Loucy (cell line): ENCODE results near the gene DUS4L.
A peak's percentile ranks its signal among the peaks of the same experiment; 100 is the strongest.

Experiments
- H2AFZ ChIP-seq: fragments of 200-600 bp; sonication (generic); 2 replicates; pipeline ENCODE4 v1.6.0; 2016; ENCODE audit warnings: antibody characterized with exemption, mild to moderate bottlenecking, low read length, moderate library complexity
- H3F3A ChIP-seq: fragments of 200-600 bp; 2 replicates; pipeline ENCODE4 v1.6.0; 2016; ENCODE audit warnings: antibody characterized with exemption, low read depth, mild to moderate bottlenecking
- H3K27me3 ChIP-seq: fragments of 200-600 bp; sonication (generic); 2 replicates; pipeline ENCODE4 v1.6.1; 2014; ENCODE audit warnings: low read length, mild to moderate bottlenecking; ENCODE audit not compliant: insufficient read depth, poor library complexity, severe bottlenecking
- H3K36me3 ChIP-seq: fragments of 200-600 bp; sonication (generic); 2 replicates; pipeline ENCODE4 v1.6.1; 2016; ENCODE audit warnings: low read length; ENCODE audit not compliant: insufficient read depth
- H3K4me1 ChIP-seq: fragments of 200-600 bp; sonication (generic); 2 replicates; pipeline ENCODE4 v1.5.1; 2014; ENCODE audit warnings: low read length, mild to moderate bottlenecking; ENCODE audit not compliant: insufficient read depth, poor library complexity, severe bottlenecking
- H3K4me2 ChIP-seq: fragments of 200-600 bp; sonication (generic); 2 replicates; pipeline ENCODE4 v1.6.0; 2014; ENCODE audit warnings: antibody characterized with exemption, low read length, low read depth, mild to moderate bottlenecking; ENCODE audit not compliant: poor library complexity, severe bottlenecking
- H3K4me3 ChIP-seq: fragments of 200-600 bp; sonication (generic); 2 replicates; pipeline ENCODE4 v1.5.1; 2014; ENCODE audit warnings: low read length, mild to moderate bottlenecking, mixed read lengths; ENCODE audit not compliant: poor library complexity, severe bottlenecking
- H3K79me2 ChIP-seq: fragments of 200-600 bp; sonication (generic); 2 replicates; pipeline ENCODE4 v1.6.1; 2014; ENCODE audit warnings: low read length; ENCODE audit not compliant: insufficient read depth
- H3K9ac ChIP-seq: fragments of 200-600 bp; sonication (generic); 2 replicates; pipeline ENCODE4 v1.6.0; 2014; ENCODE audit warnings: mild to moderate bottlenecking, low read depth, low read length, moderate library complexity; ENCODE audit not compliant: poor library complexity, severe bottlenecking
- H3K9me2 ChIP-seq: fragments of 200-600 bp; sonication (generic); replicated peaks from 2 replicates; pipeline ENCODE4 v1.6.1; 2016; ENCODE audit warnings: low read depth, low read length, mixed read lengths
- H3K9me3 ChIP-seq: fragments of 200-600 bp; sonication (generic); 2 replicates; pipeline ENCODE4 v1.6.1; 2014; ENCODE audit warnings: mild to moderate bottlenecking, antibody characterized with exemption, low read length, low read depth; ENCODE audit not compliant: insufficient read depth
- H4K20me1 ChIP-seq: fragments of 200-600 bp; sonication (generic); 2 replicates; pipeline ENCODE4 v1.6.0; 2014; ENCODE audit warnings: antibody characterized with exemption, low read length, mild to moderate bottlenecking; ENCODE audit not compliant: insufficient read depth, poor library complexity, severe bottlenecking
- EZH2phosphoT487 ChIP-seq: fragments of 200-600 bp; IDR thresholded peaks from 2 replicates; pipeline ENCODE4 v1.6.1; 2018; ENCODE audit warnings: antibody characterized with exemption, mild to moderate bottlenecking, moderate library complexity, borderline replicate concordance
- TF ChIP-seq, protein P1 (sequence below): fragments of 200-600 bp; sonication (generic); conservative IDR thresholded peaks from 2 replicates; pipeline ENCODE4 v1.5.1; 2014; ENCODE audit warnings: mild to moderate bottlenecking, antibody characterized with exemption, low read length

DUS4L gene

DNA sequence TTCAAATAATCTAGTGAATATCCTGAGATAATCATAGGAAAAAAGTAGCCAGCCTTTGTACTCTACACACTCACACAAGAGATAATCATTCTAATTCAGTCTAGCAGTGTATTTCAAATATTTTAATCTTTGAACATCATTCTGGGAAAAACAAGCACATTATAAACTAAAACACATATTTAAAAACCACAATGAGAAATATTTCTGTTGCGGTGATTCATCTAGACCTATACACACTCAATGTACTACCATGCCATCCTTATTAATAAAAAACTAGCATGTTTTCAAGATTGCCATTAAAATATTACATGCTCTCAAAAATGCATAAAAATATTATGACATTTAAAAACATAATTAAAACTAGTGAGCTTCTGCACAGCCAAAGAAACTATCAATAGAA, 11.8 kb upstream of the DUS4L start:
- Histone ChIP-seq H3K79me2 (peaks cover 39% of the 10 kb centered on the region), H3K4me3 (no peak overlapping the region), H3K9me3 (no peaks in the 10 kb centered on the region), H3K9me2 (no peaks in the 10 kb centered on the region), H3K27me3 (no peaks in the 10 kb centered on the region), H3F3A (no peaks in the 10 kb centered on the region), H3K9ac (no peak overlapping the region), H4K20me1 (no peaks in the 10 kb centered on the region), H3K4me2 (peak overlapping the region; percentile 32), H2AFZ (no peak overlapping the region), H3K4me1 (peaks cover 7% of the 10 kb centered on the region), H3K36me3 (peaks cover 46% of the 10 kb centered on the region; the same call in 1 of the 2 replicates)
- no peak for TF ChIP-seq EZH2phosphoT487
- TF ChIP-seq, protein P1, sequence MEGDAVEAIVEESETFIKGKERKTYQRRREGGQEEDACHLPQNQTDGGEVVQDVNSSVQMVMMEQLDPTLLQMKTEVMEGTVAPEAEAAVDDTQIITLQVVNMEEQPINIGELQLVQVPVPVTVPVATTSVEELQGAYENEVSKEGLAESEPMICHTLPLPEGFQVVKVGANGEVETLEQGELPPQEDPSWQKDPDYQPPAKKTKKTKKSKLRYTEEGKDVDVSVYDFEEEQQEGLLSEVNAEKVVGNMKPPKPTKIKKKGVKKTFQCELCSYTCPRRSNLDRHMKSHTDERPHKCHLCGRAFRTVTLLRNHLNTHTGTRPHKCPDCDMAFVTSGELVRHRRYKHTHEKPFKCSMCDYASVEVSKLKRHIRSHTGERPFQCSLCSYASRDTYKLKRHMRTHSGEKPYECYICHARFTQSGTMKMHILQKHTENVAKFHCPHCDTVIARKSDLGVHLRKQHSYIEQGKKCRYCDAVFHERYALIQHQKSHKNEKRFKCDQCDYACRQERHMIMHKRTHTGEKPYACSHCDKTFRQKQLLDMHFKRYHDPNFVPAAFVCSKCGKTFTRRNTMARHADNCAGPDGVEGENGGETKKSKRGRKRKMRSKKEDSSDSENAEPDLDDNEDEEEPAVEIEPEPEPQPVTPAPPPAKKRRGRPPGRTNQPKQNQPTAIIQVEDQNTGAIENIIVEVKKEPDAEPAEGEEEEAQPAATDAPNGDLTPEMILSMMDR: no peak

DNA sequence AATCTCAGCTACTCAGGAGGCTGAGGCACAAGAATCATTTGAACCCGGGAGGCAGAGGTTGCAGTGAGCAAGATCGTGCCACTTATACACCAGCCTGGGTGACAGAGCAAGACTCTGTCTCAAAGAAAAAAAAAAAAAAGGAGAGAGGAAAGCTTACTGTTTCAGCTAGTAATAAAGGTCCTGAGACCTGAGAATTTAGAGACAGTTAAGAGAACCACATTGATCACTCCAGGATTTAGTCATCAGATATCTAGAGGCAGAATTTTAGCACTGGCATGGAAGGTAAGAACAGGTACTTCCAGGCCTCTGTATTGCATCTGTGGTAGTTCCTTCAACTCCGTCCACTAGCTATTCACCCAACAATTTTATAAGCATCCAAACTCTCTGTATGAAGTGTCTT, 7.9 kb upstream of the DUS4L start:
- H3K9ac ChIP-seq: no peak overlapping the region

DNA sequence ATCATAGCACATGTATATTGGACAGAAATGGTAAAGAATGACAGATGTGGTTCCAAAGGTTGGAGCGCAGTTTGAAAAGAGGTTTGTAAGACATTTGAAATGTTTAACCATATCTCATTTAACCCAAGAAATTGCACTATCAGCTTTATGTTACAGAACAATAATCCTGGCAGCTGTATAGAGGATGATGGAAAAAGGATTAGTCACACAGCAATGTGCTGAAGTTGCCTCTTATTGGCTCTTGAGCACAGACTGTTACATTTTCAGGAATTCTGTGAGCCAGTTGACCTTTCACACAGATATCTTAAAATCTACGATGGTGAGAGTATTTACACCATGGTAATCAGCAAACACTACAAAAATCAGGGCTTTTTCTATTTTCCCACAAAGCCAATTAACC, 3.9 kb upstream of the DUS4L start:
- H3K4me1 ChIP-seq: peaks cover 47% of the 10 kb centered on the region
- peak overlapping the region; percentile 71 for H3K4me3 ChIP-seq
- TF ChIP-seq EZH2phosphoT487: no peak
- TF ChIP-seq, protein P1: no peak
- no peak overlapping the region for H2AFZ ChIP-seq
- H3F3A ChIP-seq: no peaks in the 10 kb centered on the region
- H3K9ac ChIP-seq: no peak overlapping the region
- H3K36me3 ChIP-seq: peaks cover 19% of the 10 kb centered on the region; the same call in 1 of the 2 replicates
- H3K9me3 ChIP-seq: no peaks in the 10 kb centered on the region
- H3K4me2 ChIP-seq: peak overlapping the region; percentile 85
- H3K27me3 ChIP-seq: no peaks in the 10 kb centered on the region
- H4K20me1 ChIP-seq: peaks cover 40% of the 10 kb centered on the region
- peaks cover 70% of the 10 kb centered on the region for H3K79me2 ChIP-seq
- no peaks in the 10 kb centered on the region for H3K9me2 ChIP-seq

More for the DNA sequence above, 7.9 kb upstream of the DUS4L start:
- Histone ChIP-seq H3K4me2 (no peak overlapping the region), H3F3A (no peaks in the 10 kb centered on the region), H3K27me3 (no peaks in the 10 kb centered on the region), H4K20me1 (peaks cover 20% of the 10 kb centered on the region), H3K4me1 (peaks cover 30% of the 10 kb centered on the region), H3K79me2 (peaks cover 57% of the 10 kb centered on the region), H3K9me2 (no peaks in the 10 kb centered on the region), H3K36me3 (peaks cover 39% of the 10 kb centered on the region; the same call in 1 of the 2 replicates), H3K4me3 (no peak overlapping the region), H3K9me3 (no peaks in the 10 kb centered on the region), H2AFZ (no peak overlapping the region)
- no peak for TF ChIP-seq EZH2phosphoT487
- TF ChIP-seq, protein P1: no peak
